Anterior cingulate cortex (tissue), 58 donors: ENCODE results near the gene IDH3G.
A peak's percentile ranks its signal among the peaks of the same experiment; 100 is the strongest.

Source experiments
- DNase-seq, 58 donors: peaks; one replicate each; lab custom pipeline; 2025; lab: John Stamatoyannopoulos, UW

Gene IDH3G

GRCh38 chrX:153794018-153794896 lies at the start of gene IDH3G, which contains the start of gene SSR4:
IDH3G (minus strand) TSS chrX:153794375; CDS start chrX:153794326, 49 bp downstream.
SSR4 (plus strand) TSS chrX:153794668; CDS start chrX:153794688, 20 bp downstream.
- peak; percentile 53 to 95 (median 88) for DNase-seq

GRCh38 chrX:153836921-153837320 lies 42.7 kb upstream of the IDH3G start:
- no peak for DNase-seq

GRCh38 chrX:153832728-153833127 lies 38.6 kb upstream of the IDH3G start:
- no peak for DNase-seq

- no peak for DNase-seq
These were observed 37.4 kb upstream of the IDH3G start for GRCh38 chrX:153831429-153832150.

- peak in 1 of 58 donors; percentile 9 for DNase-seq
These were observed 36.7 kb upstream of the IDH3G start for GRCh38 chrX:153830640-153831428.

GRCh38 chrX:153829799-153830639 lies 35.8 kb upstream of the IDH3G start, which contains the start of gene PDZD4:
PDZD4 (minus strand) TSS chrX:153830544; CDS start chrX:153830298, 246 bp downstream.
- peak in 1 of 58 donors; percentile 13 for DNase-seq

GRCh38 chrX:153829549-153829798 lies 35.3 kb upstream of the IDH3G start:
- no peak for DNase-seq

GRCh38 chrX:153828723-153829548 lies 34.8 kb upstream of the IDH3G start:
- peak in 1 of 58 donors; percentile 27 for DNase-seq

GRCh38 chrX:153828308-153828707 lies 34.1 kb upstream of the IDH3G start:
- DNase-seq = no peak

GRCh38 chrX:153827903-153828302 lies 33.7 kb upstream of the IDH3G start:
- no peak for DNase-seq

- DNase-seq = no peak
These were observed 32.8 kb upstream of the IDH3G start for GRCh38 chrX:153827016-153827415.

- DNase-seq = no peak
These were observed 30.9 kb upstream of the IDH3G start for GRCh38 chrX:153825042-153825441.

GRCh38 chrX:153824348-153824747 lies 30.2 kb upstream of the IDH3G start:
- no peak for DNase-seq

- DNase-seq = no peak
These were observed 26.9 kb upstream of the IDH3G start for GRCh38 chrX:153821066-153821465.

- DNase-seq = no peak
These were observed 26.4 kb upstream of the IDH3G start for GRCh38 chrX:153820601-153821000.

GRCh38 chrX:153819384-153820040 lies 25.3 kb upstream of the IDH3G start:
- no peak for DNase-seq

- DNase-seq = peak in 4 of 58 donors; percentile 9 to 38 (median 25)
These were observed 24.6 kb upstream of the IDH3G start for GRCh38 chrX:153818571-153819383.
